GM23338 (cell line): ENCODE results near the gene MCAT.

Experiments used
- CREB1 ChIP-seq: fragments of 250-450 bp; sonication (Bioruptor Pico); IDR thresholded peaks from 2 replicates; pipeline ENCODE4 v1.5.0; 2020; ENCODE audit warnings: low read depth, mild to moderate bottlenecking, moderate library complexity
- EZH2 ChIP-seq: fragments of 200-600 bp; sonication (generic); IDR thresholded peaks from one replicate; pipeline ENCODE4 v1.8.0; 2017; ENCODE audit warnings: antibody characterized with exemption, mild to moderate bottlenecking, low read depth; ENCODE audit not compliant: unreplicated experiment
- EZH2phosphoT487 ChIP-seq: fragments of 200-600 bp; sonication (generic); IDR thresholded peaks from one replicate; pipeline ENCODE4 v1.8.1; 2018; ENCODE audit warnings: antibody characterized with exemption; ENCODE audit not compliant: unreplicated experiment
- JUNB ChIP-seq: IDR thresholded peaks from one replicate; pipeline ENCODE4 v1.6.1; 2016; ENCODE audit warnings: antibody characterized with exemption; ENCODE audit not compliant: unreplicated experiment
- NANOG ChIP-seq: IDR thresholded peaks from 2 replicates; pipeline ENCODE4 v1.6.1; 2016; ENCODE audit warnings: antibody characterized with exemption, borderline replicate concordance
- POLR2AphosphoS5 ChIP-seq: IDR thresholded peaks from 2 replicates; pipeline ENCODE4 v1.6.1; 2016; ENCODE audit warnings: antibody characterized with exemption, low read depth
- STAT1 ChIP-seq: IDR thresholded peaks from one replicate; pipeline ENCODE4 v1.6.1; 2016; ENCODE audit warnings: antibody characterized with exemption; ENCODE audit not compliant: unreplicated experiment
- ZNF114 ChIP-seq: fragments of 250-450 bp; sonication (Bioruptor Pico); IDR thresholded peaks from 2 replicates; pipeline ENCODE4 v1.5.0; 2020; ENCODE audit warnings: mild to moderate bottlenecking, moderate library complexity
- ZNF331 ChIP-seq: fragments of 250-450 bp; sonication (Bioruptor Pico); IDR thresholded peaks from 2 replicates; pipeline ENCODE4 v1.5.0; 2020; ENCODE audit warnings: low read depth, mild to moderate bottlenecking, moderate library complexity
- TF ChIP-seq, protein P1 (sequence below), 2 experiments: fragments of 200-600 bp in 1 of 2; sonication (generic) in 1 of 2; conservative IDR thresholded peaks; 2 replicates each; pipeline versions ENCODE4 v1.5.1 to v1.6.1; 2016 to 2017; ENCODE audit warnings: antibody characterized with exemption in 2 of 2, low read depth in 2 of 2, mild to moderate bottlenecking in 2 of 2, moderate library complexity in 1 of 2
- TF ChIP-seq, protein P2 (sequence below): IDR thresholded peaks from one replicate; pipeline ENCODE4 v1.6.1; 2018; ENCODE audit warnings: antibody characterized with exemption; ENCODE audit not compliant: unreplicated experiment
- TF ChIP-seq, protein P3 (sequence below): IDR thresholded peaks from 2 replicates; pipeline ENCODE4 v1.6.1; 2016; ENCODE audit warnings: antibody characterized with exemption
- TF ChIP-seq, protein P4 (sequence below): fragments of 250-450 bp; sonication (Bioruptor Pico); IDR thresholded peaks from 2 replicates; pipeline ENCODE4 v1.5.0; 2020; ENCODE audit warnings: mild to moderate bottlenecking, moderate library complexity

DNA sequence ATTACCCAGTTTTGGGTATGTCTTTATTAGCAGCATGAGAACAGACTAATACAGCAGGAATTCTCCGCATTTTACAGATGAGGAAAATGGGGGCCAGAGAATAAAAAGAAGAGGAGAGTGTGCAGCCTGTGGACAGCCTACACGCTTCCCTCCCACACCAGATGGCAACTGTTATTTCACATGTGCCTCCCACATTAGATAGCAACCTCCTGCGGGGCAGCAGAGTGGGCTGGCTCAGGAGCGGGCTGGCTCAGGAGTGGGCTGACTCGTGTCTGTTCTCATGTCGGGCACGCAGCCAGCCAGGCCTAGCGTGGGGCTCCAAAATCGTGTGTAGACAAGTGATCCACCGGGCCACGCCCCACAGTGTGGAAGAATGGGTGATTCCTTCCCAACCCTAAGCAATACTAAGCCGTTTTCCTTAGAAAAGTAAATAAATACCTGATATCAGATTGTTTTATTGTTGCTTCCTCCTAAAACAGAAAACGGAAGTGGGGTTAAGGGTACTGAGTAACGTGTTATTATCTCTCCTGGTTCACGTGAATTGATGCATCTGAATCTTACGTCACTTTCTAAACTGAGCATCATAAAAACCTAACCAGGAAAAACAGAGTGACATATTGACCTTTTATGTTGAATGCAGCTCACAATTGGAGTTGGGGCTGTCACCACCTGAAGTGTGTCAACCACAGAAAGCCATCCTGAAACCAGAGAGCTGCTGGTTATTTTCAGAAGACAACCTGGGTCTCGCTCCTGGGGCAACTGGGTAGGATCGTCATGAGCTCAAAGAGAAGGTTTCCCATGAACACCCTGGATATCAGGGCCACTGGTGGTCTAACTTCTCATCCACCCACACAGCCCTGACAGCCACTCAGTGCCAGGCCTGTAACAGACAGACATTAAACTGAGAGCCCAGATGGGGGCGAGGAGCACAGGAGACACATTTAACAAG is 57.3 kb downstream of the MCAT start:
- TF ChIP-seq, protein P1, sequence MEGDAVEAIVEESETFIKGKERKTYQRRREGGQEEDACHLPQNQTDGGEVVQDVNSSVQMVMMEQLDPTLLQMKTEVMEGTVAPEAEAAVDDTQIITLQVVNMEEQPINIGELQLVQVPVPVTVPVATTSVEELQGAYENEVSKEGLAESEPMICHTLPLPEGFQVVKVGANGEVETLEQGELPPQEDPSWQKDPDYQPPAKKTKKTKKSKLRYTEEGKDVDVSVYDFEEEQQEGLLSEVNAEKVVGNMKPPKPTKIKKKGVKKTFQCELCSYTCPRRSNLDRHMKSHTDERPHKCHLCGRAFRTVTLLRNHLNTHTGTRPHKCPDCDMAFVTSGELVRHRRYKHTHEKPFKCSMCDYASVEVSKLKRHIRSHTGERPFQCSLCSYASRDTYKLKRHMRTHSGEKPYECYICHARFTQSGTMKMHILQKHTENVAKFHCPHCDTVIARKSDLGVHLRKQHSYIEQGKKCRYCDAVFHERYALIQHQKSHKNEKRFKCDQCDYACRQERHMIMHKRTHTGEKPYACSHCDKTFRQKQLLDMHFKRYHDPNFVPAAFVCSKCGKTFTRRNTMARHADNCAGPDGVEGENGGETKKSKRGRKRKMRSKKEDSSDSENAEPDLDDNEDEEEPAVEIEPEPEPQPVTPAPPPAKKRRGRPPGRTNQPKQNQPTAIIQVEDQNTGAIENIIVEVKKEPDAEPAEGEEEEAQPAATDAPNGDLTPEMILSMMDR (conservative IDR thresholded peaks at IDR 0.05; ENCODE audit: low read depth in 2 of 2), result no peak
- TF ChIP-seq EZH2phosphoT487 (no peak), EZH2 (no peak), POLR2AphosphoS5 (no peak), JUNB (no peak), CREB1 (CRISPR knock-in tag) (no peak), ZNF114 (CRISPR knock-in tag) (no peak), STAT1 (no peak), NANOG (no peak), ZNF331 (no peak)
- TF ChIP-seq, protein P2, sequence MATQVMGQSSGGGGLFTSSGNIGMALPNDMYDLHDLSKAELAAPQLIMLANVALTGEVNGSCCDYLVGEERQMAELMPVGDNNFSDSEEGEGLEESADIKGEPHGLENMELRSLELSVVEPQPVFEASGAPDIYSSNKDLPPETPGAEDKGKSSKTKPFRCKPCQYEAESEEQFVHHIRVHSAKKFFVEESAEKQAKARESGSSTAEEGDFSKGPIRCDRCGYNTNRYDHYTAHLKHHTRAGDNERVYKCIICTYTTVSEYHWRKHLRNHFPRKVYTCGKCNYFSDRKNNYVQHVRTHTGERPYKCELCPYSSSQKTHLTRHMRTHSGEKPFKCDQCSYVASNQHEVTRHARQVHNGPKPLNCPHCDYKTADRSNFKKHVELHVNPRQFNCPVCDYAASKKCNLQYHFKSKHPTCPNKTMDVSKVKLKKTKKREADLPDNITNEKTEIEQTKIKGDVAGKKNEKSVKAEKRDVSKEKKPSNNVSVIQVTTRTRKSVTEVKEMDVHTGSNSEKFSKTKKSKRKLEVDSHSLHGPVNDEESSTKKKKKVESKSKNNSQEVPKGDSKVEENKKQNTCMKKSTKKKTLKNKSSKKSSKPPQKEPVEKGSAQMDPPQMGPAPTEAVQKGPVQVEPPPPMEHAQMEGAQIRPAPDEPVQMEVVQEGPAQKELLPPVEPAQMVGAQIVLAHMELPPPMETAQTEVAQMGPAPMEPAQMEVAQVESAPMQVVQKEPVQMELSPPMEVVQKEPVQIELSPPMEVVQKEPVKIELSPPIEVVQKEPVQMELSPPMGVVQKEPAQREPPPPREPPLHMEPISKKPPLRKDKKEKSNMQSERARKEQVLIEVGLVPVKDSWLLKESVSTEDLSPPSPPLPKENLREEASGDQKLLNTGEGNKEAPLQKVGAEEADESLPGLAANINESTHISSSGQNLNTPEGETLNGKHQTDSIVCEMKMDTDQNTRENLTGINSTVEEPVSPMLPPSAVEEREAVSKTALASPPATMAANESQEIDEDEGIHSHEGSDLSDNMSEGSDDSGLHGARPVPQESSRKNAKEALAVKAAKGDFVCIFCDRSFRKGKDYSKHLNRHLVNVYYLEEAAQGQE, result no peak
- TF ChIP-seq, protein P3, sequence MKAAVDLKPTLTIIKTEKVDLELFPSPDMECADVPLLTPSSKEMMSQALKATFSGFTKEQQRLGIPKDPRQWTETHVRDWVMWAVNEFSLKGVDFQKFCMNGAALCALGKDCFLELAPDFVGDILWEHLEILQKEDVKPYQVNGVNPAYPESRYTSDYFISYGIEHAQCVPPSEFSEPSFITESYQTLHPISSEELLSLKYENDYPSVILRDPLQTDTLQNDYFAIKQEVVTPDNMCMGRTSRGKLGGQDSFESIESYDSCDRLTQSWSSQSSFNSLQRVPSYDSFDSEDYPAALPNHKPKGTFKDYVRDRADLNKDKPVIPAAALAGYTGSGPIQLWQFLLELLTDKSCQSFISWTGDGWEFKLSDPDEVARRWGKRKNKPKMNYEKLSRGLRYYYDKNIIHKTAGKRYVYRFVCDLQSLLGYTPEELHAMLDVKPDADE, result no peak
- TF ChIP-seq, protein P4, sequence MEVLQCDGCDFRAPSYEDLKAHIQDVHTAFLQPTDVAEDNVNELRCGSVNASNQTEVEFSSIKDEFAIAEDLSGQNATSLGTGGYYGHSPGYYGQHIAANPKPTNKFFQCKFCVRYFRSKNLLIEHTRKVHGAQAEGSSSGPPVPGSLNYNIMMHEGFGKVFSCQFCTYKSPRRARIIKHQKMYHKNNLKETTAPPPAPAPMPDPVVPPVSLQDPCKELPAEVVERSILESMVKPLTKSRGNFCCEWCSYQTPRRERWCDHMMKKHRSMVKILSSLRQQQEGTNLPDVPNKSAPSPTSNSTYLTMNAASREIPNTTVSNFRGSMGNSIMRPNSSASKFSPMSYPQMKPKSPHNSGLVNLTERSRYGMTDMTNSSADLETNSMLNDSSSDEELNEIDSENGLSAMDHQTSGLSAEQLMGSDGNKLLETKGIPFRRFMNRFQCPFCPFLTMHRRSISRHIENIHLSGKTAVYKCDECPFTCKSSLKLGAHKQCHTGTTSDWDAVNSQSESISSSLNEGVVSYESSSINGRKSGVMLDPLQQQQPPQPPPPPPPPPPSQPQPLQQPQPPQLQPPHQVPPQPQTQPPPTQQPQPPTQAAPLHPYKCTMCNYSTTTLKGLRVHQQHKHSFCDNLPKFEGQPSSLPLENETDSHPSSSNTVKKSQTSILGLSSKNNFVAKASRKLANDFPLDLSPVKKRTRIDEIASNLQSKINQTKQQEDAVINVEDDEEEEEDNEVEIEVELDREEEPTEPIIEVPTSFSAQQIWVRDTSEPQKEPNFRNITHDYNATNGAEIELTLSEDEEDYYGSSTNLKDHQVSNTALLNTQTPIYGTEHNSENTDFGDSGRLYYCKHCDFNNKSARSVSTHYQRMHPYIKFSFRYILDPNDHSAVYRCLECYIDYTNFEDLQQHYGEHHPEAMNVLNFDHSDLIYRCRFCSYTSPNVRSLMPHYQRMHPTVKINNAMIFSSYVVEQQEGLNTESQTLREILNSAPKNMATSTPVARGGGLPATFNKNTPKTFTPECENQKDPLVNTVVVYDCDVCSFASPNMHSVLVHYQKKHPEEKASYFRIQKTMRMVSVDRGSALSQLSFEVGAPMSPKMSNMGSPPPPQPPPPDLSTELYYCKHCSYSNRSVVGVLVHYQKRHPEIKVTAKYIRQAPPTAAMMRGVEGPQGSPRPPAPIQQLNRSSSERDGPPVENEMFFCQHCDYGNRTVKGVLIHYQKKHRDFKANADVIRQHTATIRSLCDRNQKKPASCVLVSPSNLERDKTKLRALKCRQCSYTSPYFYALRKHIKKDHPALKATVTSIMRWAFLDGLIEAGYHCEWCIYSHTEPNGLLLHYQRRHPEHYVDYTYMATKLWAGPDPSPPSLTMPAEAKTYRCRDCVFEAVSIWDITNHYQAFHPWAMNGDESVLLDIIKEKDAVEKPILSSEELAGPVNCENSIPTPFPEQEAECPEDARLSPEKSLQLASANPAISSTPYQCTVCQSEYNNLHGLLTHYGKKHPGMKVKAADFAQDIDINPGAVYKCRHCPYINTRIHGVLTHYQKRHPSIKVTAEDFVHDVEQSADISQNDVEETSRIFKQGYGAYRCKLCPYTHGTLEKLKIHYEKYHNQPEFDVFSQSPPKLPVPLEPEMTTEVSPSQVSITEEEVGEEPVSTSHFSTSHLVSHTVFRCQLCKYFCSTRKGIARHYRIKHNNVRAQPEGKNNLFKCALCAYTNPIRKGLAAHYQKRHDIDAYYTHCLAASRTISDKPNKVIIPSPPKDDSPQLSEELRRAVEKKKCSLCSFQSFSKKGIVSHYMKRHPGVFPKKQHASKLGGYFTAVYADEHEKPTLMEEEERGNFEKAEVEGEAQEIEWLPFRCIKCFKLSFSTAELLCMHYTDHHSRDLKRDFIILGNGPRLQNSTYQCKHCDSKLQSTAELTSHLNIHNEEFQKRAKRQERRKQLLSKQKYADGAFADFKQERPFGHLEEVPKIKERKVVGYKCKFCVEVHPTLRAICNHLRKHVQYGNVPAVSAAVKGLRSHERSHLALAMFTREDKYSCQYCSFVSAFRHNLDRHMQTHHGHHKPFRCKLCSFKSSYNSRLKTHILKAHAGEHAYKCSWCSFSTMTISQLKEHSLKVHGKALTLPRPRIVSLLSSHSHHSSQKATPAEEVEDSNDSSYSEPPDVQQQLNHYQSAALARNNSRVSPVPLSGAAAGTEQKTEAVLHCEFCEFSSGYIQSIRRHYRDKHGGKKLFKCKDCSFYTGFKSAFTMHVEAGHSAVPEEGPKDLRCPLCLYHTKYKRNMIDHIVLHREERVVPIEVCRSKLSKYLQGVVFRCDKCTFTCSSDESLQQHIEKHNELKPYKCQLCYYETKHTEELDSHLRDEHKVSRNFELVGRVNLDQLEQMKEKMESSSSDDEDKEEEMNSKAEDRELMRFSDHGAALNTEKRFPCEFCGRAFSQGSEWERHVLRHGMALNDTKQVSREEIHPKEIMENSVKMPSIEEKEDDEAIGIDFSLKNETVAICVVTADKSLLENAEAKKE (CRISPR knock-in tag), result no peak
